Measurements from ENCODE around the gene CALCOCO2.

- TF ChIP-seq, protein P1, sequence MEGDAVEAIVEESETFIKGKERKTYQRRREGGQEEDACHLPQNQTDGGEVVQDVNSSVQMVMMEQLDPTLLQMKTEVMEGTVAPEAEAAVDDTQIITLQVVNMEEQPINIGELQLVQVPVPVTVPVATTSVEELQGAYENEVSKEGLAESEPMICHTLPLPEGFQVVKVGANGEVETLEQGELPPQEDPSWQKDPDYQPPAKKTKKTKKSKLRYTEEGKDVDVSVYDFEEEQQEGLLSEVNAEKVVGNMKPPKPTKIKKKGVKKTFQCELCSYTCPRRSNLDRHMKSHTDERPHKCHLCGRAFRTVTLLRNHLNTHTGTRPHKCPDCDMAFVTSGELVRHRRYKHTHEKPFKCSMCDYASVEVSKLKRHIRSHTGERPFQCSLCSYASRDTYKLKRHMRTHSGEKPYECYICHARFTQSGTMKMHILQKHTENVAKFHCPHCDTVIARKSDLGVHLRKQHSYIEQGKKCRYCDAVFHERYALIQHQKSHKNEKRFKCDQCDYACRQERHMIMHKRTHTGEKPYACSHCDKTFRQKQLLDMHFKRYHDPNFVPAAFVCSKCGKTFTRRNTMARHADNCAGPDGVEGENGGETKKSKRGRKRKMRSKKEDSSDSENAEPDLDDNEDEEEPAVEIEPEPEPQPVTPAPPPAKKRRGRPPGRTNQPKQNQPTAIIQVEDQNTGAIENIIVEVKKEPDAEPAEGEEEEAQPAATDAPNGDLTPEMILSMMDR (IDR thresholded peaks at IDR 0.05): peak in 2 of 5 experiments; percentile 11 to 13
- no peak for TF ChIP-seq POLR2A (IDR thresholded peaks at IDR 0.05)
Observed at GRCh38 chr17:48860034-48860433, 29.2 kb downstream of the CALCOCO2 start.

All from transverse colon (tissue), 3 donors.